ENCODE data around the gene TPK1.

GRCh38 chr7:144659211-144659610, 176.6 kb downstream of the TPK1 start:
- TF ChIP-seq EZH2 (IDR thresholded peaks at IDR 0.05; ENCODE audit: low read length, missing control alignments): no peak
- TF ChIP-seq, protein P1, sequence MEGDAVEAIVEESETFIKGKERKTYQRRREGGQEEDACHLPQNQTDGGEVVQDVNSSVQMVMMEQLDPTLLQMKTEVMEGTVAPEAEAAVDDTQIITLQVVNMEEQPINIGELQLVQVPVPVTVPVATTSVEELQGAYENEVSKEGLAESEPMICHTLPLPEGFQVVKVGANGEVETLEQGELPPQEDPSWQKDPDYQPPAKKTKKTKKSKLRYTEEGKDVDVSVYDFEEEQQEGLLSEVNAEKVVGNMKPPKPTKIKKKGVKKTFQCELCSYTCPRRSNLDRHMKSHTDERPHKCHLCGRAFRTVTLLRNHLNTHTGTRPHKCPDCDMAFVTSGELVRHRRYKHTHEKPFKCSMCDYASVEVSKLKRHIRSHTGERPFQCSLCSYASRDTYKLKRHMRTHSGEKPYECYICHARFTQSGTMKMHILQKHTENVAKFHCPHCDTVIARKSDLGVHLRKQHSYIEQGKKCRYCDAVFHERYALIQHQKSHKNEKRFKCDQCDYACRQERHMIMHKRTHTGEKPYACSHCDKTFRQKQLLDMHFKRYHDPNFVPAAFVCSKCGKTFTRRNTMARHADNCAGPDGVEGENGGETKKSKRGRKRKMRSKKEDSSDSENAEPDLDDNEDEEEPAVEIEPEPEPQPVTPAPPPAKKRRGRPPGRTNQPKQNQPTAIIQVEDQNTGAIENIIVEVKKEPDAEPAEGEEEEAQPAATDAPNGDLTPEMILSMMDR (conservative IDR thresholded peaks at IDR 0.05 in 1 of 2, IDR thresholded peaks at IDR 0.05 in 1 of 2; ENCODE audit: low read depth in 1 of 2, low read length in 2 of 2): no peak
